ENCODE results near the gene MAS1.

DNA sequence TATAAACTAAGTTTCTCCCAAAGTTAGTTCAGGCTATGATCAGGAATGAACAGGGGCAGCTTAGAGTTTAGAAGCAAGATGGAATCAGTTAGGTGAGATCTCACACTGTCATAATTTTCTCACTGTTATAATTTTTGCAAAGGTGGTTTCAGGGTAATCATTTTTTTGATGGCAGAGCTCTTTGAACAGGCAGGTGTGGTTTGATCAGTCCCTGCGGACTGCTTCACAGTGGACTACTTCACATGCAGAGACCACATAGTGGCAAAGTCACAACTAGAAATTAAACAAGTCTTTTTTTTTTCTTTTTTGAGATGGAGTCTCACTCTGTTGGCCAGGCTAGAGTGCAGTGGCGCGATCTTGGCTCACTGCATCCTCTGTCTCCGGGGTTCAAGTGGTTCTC is 6.8 kb downstream of the MAS1 start:
- TF ChIP-seq EZH2 (IDR thresholded peaks at IDR 0.05) (no peak), FOXP2 (optimal IDR thresholded peaks at IDR 0.05; ENCODE audit: control extremely low read depth, extremely low read length, insufficient read depth) (no peak), POLR2AphosphoS5 (IDR thresholded peaks at IDR 0.05; ENCODE audit: borderline replicate concordance, low read depth, low read length) (no peak)

Data from SK-N-MC (cell line).